ENCODE data around the gene PLA2G4E. TPM values are rescaled to one million over a fixed set of nuclear protein-coding genes. Genes with fewer than 3 reads are reported as not detected.

PLA2G4E gene
- total RNA-seq (under 1 TPM in 1 of 7 donors, not detected in 6; 0.11 TPM), polyA plus RNA-seq (under 1 TPM in 1 of 2 donors, not detected in 1; 0.02 TPM)
- long read RNA-seq, donor 1: 0 reads
- long read RNA-seq, donor 2: 0 reads
- long read RNA-seq, donor 3: 0 reads

- Histone ChIP-seq H3K4me1 (ENCODE audit: insufficient read depth) (no peaks in the 10 kb centered on the region), H3K4me3 (no peak within 1 kb of the TSS), H3K27me3 (no peaks in the 10 kb centered on the region), H3K36me3 (no peaks in the 10 kb centered on the region), H3K9me3 (no peaks in the 10 kb centered on the region), H3K27ac (no peak within 1 kb of the TSS)
- intact Hi-C loops (cut with DNase I): no loop called here
- 89 to 93% (median 90%) methylated on average over 5 of the region's 5 CpGs for WGBS, 3 donors
- no peak for DNase-seq
- TF ChIP-seq, protein P1, sequence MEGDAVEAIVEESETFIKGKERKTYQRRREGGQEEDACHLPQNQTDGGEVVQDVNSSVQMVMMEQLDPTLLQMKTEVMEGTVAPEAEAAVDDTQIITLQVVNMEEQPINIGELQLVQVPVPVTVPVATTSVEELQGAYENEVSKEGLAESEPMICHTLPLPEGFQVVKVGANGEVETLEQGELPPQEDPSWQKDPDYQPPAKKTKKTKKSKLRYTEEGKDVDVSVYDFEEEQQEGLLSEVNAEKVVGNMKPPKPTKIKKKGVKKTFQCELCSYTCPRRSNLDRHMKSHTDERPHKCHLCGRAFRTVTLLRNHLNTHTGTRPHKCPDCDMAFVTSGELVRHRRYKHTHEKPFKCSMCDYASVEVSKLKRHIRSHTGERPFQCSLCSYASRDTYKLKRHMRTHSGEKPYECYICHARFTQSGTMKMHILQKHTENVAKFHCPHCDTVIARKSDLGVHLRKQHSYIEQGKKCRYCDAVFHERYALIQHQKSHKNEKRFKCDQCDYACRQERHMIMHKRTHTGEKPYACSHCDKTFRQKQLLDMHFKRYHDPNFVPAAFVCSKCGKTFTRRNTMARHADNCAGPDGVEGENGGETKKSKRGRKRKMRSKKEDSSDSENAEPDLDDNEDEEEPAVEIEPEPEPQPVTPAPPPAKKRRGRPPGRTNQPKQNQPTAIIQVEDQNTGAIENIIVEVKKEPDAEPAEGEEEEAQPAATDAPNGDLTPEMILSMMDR (IDR thresholded peaks at IDR 0.05): no peak
- TF ChIP-seq EP300 (IDR thresholded peaks at IDR 0.05): no peak
- no peak for TF ChIP-seq POLR2A (IDR thresholded peaks at IDR 0.05)
Measured at GRCh38 chr15:42020713-42021273, at the start of gene PLA2G4E. TSS of gene PLA2G4E (minus strand) at chr15:42021042. CDS start at chr15:42021030, 12 bp downstream.

DNA sequence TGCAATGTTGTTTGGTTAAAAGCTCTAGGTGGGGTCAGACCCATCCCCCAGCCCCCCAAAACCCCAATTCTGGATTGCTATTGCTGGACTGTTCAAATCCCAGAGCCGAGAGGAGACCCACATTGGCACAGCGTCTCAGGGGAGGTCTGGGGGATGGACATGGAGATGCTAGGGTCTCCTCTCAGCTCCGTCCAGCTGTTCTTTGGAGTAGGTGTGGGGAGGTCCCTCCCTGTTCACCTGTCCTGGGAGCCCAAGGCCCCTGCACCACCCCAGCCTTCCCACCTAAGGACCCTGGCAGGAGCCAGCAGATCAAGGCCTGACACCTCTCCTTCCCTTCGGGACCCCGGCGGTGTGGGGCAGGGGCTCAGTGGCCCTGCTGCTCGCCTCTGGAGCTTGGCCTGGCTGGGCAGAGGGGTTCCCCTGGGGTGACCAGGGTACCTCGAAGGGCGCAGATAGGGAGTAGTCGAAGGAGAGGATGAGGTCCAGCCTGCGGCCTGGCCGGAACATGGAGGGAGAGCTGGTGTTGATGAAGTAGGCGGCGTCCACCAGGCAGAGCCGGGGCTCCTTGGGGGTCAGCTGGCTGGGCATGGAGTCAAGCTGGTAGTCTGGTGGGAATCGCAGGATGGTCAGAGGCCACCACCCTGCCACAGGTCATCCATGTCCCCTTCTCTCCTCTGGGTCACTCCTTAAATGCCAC lies 49.6 kb upstream of the PLA2G4E start:
- TF ChIP-seq EP300 (IDR thresholded peaks at IDR 0.05) (no peak), POLR2A (IDR thresholded peaks at IDR 0.05) (no peak)
- TF ChIP-seq, protein P1 (IDR thresholded peaks at IDR 0.05): no peak
- H3K36me3 ChIP-seq: no peaks in the 10 kb centered on the region
- H3K27me3 ChIP-seq: no peaks in the 10 kb centered on the region
- DNase-seq: no peak
- H3K4me3 ChIP-seq: no peak overlapping the region
- no peaks in the 10 kb centered on the region for H3K9me3 ChIP-seq
- H3K27ac ChIP-seq: no peak overlapping the region
- intact Hi-C loops (cut with DNase I): no loop called here
- no peaks in the 10 kb centered on the region for H3K4me1 ChIP-seq (ENCODE audit: insufficient read depth)
- 87 to 91% (median 88%) methylated on average over 15 to 16 of the region's 16 CpGs for WGBS, 3 donors

- intact Hi-C loops (cut with DNase I): no loop called here
Measured at GRCh38 chr15:42069496-42070278, 48.8 kb upstream of the PLA2G4E start.

GRCh38 chr15:42069025-42069424 lies 48.2 kb upstream of the PLA2G4E start:
- Histone ChIP-seq H3K4me1 (ENCODE audit: insufficient read depth) (no peaks in the 10 kb centered on the region), H3K4me3 (no peak overlapping the region), H3K9me3 (no peaks in the 10 kb centered on the region), H3K27me3 (no peaks in the 10 kb centered on the region), H3K27ac (no peak overlapping the region), H3K36me3 (no peaks in the 10 kb centered on the region)
- no peak for TF ChIP-seq POLR2A (IDR thresholded peaks at IDR 0.05)
- TF ChIP-seq EP300 (IDR thresholded peaks at IDR 0.05): no peak
- TF ChIP-seq, protein P1 (IDR thresholded peaks at IDR 0.05): no peak
- 84 to 92% (median 89%) methylated on average over 7 of the region's 7 CpGs for WGBS, 3 donors
- no peak for DNase-seq
- intact Hi-C loops (cut with DNase I): no loop called here

More at GRCh38 chr15:42069496-42070278, 48.8 kb upstream of the PLA2G4E start:
- 57 to 75% (median 69%) methylated on average over 17 of the region's 17 CpGs for WGBS, 3 donors
- Histone ChIP-seq H3K27me3 (no peaks in the 10 kb centered on the region), H3K4me1 (ENCODE audit: insufficient read depth) (no peaks in the 10 kb centered on the region), H3K36me3 (no peaks in the 10 kb centered on the region), H3K4me3 (no peak overlapping the region), H3K27ac (no peak overlapping the region), H3K9me3 (no peaks in the 10 kb centered on the region)
- no peak for TF ChIP-seq EP300 (IDR thresholded peaks at IDR 0.05)
- TF ChIP-seq, protein P1 (IDR thresholded peaks at IDR 0.05): no peak
- no peak for TF ChIP-seq POLR2A (IDR thresholded peaks at IDR 0.05)
- peak in 1 of 5 donors; percentile 8 for DNase-seq
